GM12873 (cell line): ENCODE data around the gene AIF1.

ENCODE experiments used
- TF ChIP-seq, protein P1 (sequence below): IDR thresholded peaks from 2 replicates; pipeline ENCODE4 v1.5.1; 2012; ENCODE audit warnings: low read depth, mild to moderate bottlenecking, moderate library complexity, low read length, control low read depth; ENCODE audit not compliant: insufficient read depth; ENCODE audit errors: missing control alignments

The AIF1 gene

GRCh38 chr6:31579119-31579505 lies 35.9 kb upstream of the AIF1 start:
- TF ChIP-seq, protein P1, sequence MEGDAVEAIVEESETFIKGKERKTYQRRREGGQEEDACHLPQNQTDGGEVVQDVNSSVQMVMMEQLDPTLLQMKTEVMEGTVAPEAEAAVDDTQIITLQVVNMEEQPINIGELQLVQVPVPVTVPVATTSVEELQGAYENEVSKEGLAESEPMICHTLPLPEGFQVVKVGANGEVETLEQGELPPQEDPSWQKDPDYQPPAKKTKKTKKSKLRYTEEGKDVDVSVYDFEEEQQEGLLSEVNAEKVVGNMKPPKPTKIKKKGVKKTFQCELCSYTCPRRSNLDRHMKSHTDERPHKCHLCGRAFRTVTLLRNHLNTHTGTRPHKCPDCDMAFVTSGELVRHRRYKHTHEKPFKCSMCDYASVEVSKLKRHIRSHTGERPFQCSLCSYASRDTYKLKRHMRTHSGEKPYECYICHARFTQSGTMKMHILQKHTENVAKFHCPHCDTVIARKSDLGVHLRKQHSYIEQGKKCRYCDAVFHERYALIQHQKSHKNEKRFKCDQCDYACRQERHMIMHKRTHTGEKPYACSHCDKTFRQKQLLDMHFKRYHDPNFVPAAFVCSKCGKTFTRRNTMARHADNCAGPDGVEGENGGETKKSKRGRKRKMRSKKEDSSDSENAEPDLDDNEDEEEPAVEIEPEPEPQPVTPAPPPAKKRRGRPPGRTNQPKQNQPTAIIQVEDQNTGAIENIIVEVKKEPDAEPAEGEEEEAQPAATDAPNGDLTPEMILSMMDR: no peak

DNA sequence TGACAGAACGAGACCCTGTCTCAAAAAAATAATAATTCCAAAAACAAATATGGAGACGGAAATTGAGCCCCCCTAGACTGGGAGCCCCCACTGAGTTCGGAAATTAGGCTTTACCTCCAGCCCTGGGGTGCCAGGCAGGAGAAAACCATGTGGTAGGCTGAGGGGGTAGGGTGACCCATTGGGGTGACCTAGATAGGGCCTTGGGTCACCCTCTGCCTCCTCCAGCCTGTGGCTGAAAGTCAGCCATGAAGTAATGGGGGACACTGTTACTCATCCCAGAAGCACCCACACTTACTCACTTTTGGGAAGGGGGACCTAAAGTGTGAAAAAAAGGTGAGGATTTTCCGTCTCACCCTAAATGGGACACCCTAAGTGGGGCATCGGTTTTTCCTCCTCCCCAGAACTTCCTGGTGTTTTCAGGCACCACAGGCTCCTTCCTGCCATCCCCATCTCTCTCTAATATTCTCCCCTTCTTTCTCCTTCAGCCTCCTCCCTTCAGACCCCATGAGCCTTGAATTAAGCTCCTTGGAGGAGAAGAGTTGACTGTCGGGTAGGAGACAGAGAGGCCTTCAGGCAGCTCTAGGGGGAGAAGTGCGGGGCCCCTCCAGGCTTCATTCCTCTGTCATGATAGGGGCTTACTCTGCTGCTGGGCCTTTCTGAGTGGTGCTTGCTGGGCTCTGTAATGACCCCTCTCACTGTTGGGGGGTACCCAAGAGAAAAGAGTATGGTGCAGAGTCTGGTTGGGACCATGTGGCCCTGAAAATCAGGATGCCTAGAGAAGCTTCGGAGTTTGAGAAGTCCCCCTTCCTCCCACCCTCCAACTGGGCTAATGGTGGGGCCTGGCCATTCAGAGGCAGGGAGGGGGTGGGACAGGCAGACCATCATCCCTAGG lies 35.2 kb upstream of the AIF1 start:
- TF ChIP-seq, protein P1: no peak

- TF ChIP-seq, protein P1: no peak
These were observed 34.6 kb upstream of the AIF1 start for GRCh38 chr6:31580438-31580740.

- TF ChIP-seq, protein P1: peak; percentile 98
These were observed 34.1 kb upstream of the AIF1 start for GRCh38 chr6:31580807-31581433.

- TF ChIP-seq, protein P1: no peak
These were observed 33.4 kb upstream of the AIF1 start for GRCh38 chr6:31581434-31582229.

GRCh38 chr6:31582230-31582643 lies 32.8 kb upstream of the AIF1 start, which contains the start of gene LTB:
LTB (minus strand) TSS chr6:31582424; CDS start chr6:31582417, 7 bp downstream.
- TF ChIP-seq, protein P1: no peak

GRCh38 chr6:31585491-31585890 lies 29.5 kb upstream of the AIF1 start:
- TF ChIP-seq, protein P1: peak; percentile 79
